CD4-positive, alpha-beta T cell treated with Interleukin-12 subunit alpha and Interleukin-12 subunit beta, for 1 hour (primary cell): ENCODE data around the gene FIBCD1.

Experiments used
- DNase-seq: peaks from one replicate; pipeline ENCODE4 v3.0.0-alpha.2; 2020

Gene FIBCD1

DNA sequence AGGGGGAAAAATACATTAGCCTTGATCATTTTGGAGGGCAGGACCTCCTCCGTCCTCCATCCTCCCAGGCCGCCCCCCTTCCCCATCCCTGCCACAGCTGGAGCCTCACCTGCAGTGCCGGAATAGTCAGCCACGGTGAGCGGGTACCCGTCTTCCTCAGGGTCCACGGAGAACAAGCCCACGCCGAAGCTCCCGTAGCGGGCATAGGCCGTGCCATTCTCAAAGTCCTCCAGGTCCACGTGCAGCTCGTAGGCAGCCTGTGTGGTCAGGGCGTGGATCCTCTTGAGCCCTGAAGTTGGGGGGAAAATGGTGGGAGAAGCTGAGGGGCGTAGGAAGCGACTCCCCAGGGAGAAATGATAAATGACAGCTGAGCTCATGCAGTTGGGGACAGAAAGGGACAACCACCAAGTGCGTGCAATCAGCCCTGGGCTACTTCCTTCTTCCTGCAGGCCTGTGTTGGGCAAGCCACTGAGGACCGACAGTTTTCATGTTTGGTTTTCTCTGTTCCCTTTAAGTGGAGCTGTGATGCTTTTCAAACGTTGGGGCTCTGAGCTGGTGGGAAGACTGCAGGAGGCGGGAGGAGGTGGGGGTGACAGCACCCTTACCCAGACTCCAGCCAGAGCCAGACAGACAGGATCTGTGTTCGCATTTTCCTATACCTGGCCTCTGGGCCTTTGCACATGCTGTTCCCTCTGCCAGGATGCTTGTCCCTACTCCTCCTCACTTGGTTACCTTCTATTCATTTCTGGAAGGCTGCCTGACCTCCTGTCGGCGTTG is 33.7 kb downstream of the FIBCD1 start:
- no peak for DNase-seq

DNA sequence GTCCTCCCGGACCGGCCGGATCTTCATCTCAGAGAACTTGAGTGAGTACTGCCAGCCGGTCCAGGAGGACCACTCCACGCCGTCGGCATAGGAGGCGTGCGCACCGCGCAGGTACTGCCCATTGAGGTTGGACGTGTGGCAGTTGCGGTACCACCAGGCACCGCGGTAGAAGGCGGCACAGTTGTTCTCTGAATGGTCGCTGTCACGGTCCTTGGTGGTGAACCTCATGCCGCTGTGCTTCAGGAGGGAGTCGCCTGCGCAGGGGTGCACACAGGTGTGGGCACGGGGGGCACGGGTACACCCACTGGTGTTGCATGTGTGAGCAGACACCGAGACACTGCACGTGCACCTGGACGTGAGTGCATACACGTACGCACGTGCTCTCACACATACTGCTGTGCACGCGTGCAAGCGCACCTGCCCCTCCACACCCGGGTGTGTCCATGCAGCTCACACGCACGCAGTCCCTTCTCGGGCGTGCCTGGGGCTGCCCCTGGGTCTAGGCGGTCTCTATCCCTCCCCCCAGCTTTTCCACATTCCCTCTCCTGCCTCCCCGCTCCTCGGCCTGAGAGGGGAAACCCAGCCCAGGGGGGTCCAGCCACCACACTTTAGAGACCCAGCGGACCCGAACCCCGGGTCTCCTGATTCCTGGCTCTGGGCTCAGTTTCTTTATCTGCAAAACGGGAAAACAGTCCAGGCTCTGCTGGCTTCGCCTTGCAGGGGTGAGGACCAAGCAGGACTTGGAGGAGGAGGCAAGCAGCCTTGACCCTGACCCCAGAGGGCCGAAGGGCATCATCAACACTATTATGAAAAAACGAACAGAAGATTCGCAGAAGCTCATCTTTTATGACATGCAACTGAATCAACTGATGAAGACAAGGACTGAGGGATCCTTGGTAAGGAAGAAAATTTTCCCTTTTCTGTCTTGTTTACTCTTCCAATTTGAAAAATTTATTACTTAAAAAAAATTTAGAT is 34.7 kb downstream of the FIBCD1 start:
- DNase-seq, result no peak

DNA sequence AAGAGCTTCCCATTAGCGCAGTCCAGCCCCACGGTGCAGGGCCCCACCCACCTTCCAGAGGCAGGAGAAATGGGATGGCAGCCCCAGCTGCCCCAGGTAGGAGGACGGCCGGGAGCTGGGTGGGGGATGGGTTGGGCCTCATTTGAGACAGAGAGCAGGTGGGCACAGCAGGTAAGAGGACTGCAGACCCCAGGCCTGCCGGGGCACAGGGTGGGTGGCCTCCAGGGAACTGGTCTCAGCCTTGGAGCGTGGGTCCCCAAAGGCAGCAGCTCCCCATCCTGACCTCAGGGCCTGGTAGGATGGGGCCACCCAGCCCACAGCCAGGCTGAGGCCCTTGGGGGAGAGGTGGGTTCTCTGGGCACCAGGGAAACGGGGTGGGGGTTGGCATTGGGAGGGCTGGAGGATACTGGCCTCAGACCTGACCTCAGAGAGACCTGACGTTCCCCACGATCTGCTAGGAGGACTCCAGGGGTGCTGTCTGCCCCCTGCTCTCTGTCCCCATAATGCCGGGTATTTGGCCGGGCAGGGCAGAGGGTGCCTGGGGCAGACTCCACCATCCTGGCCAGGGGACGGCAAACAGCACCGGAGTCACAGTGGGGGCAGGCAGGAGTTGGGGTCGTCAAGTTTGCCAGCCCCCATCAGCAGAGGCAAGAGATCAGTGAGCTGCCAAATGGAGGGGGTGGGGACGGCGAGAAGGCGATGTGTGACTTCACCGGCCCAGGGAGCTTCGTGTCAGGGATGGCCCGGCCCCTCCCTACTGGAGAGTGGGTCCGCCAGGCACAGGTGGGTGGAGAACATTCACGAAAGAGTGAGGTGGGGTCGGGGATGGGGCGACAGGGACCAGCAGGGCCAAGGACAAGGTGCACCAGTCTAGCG is 35.6 kb downstream of the FIBCD1 start:
- DNase-seq, result no peak

GRCh38 chr9:130902204-130903185 is 36.6 kb downstream of the FIBCD1 start:
- no peak for DNase-seq

DNA sequence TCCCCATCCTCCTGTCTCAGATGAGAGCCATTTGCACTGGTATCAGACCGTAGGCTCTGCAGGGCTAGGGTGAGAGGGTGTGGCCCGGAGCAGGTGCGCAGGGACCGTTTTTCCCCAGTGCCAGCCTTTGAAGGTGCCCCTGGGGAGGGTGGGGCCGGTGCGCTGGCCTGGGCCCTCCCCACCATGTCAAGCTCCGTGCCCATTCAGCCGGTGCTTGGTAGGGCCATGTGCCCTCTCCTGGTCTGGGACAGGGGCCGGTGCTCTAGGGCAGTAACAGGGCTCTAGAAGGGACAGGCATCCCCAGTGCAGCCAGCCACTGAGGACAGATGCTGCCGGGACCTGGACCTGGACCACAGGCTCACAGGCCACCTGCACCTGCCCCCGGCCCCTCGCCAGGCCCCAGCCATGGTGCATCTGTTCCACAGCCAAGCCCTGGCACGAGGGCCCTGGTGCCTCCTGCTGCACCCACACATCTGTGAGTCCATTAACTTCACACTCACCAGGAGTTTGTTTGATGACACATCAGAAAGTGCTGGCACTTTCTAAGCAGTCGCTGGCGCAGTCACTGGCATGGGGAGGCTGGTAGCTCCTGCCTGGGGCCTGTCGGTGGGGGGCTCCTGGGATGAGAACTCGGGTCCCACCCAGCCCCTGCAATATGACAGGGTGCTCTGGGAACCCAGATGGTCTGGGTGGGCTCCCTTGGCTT is 37.4 kb downstream of the FIBCD1 start:
- no peak for DNase-seq

DNA sequence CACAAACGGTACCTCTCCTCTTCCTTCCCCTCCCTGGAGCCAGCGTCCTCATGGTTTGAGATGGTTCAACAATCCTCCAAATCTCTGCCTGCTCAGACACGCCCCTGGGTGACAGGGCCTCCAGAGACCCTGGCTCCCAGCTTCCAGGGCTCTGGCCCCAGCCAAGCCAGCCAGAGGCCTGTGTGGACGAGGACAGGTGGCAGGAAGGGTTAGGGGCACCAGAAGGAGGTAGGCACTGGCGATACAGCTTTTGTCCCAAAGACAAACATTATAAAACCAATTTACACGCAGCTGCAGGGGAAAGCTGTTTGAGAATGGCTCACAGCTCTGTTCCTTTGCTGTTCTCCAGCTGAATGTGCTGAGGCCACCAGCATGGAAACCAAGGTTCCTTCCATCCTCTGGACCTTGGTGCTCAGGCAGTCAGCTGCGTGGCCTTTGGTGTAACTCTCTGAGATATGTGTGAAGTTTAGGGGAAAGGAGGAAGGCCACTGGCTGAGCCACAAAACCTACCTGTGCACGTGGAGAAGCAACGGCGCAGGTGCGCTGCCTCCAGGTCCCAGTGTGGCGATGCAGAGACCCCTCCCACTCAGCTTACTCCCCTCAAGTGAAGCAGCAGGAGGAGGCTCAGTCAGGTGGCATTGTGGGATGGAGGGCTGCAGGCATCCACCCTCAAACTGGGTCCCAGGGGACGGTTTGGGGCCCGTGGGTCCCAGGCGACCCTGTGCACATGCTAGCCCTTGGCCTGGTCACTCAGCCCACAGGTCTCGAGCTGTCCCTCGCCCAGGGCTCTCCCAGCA is 38.1 kb downstream of the FIBCD1 start:
- no peak for DNase-seq

DNA sequence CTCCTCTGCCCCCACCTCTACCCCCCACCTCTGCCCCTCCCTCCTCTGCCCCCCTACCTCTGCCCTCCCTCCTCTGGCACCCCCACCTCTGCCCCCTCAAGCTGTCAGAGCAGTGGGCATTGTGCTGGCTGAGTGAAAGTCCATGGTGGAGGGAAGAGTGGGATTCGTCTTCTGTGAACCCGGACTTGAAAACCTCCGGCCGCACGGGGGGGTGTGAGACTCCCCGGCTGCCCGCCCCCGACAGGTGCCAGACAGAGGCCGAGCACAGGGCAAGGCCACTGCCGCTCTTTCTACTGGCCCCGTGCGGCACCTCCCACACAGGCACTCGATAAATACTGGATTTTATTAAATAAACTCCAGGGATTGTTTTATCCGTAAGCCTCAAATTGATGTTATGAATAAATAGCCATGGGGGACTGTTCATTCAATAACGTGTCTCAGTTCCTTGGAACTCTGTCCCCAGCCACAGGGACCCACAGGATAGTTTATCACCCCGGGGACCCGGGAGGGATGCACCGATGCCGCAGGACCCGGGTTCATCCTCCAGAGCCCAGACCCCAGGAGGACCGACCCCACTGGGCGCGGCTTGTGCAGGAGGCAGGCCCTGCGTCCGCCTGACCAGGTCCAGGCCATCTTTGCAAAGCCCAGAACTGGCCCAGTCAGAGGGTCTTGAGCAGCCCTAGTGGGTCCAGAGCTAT is 39.8 kb downstream of the FIBCD1 start:
- DNase-seq, result no peak

DNA sequence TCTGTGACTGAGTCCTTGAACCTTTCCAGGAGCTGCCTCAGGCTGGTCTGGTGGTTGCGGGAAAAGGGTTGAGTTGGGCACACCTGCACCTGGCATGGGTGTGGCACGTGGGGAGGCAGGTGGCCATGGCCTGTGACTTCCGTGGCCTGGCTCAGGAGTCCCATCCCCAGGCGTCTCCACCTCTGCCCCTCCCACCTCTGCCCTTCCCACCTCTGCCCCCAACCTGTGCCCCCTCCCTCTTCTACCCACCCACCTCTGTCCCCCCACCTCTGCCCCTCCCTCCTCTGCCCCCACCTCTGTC is 40.5 kb downstream of the FIBCD1 start:
- DNase-seq, result no peak

DNA sequence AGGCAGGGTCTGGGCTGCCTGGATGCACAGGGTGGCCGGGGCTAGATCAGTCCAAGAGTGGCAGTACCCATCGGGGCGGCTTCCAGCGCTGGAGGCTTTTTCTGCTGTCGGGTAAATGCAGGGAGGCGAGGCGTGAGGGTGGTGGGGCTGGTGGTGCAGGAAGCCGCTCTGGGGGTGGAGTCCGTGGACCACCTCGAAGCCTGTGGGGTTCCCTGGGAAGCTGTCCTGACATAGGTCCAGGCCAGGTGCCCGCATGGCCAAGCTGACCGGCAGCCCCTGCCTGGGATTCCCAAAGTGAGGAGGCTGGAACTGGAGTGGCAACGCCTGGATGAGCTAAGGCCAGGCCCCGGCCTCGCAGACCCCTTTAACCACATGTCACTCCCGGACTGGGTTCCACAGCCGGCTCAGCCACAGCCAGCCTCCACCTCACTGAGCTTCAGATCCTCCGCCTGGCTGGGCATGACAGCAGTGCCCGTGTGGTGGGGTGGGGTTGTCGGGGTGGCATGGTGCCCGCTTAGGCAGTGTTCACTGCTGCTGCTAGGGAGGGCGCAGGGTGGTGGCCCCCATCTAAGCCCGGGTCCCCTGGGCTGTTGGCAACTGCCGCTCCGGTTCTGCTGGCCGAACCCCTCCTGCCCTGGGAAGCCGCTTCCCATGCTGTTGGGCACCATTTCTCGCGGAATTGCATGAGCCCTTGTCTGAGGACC is 41.0 kb downstream of the FIBCD1 start:
- DNase-seq, result no peak

- DNase-seq, result no peak
Measured at GRCh38 chr9:130897105-130897751, 41.8 kb downstream of the FIBCD1 start.

- no peak for DNase-seq
Measured at GRCh38 chr9:130896233-130897014, 42.6 kb downstream of the FIBCD1 start, which contains the start of gene QRFP. QRFP (minus strand) TSS chr9:130896812; CDS start chr9:130893838, 2,974 bp downstream.

GRCh38 chr9:130895481-130896232 is 43.4 kb downstream of the FIBCD1 start:
- DNase-seq, result no peak

DNA sequence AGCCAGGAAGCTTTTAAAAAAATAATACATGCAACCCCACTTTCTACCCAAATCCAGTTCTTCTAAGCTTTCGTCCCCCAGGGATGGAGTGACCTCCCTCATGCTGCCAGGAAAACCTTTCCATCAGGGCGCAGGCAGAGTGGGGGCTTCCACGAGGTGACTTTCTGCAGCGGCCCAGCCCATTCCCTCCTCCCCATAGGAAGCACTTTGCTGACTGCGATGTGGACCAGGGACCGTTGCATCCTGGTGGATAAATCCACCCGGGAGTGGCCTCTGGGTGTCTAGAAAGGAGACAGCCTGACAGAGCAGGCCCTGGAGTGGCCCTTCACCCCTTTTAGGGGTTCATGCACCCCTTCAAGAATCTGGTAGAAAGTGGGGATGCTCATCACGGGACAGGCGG is 44.0 kb downstream of the FIBCD1 start:
- DNase-seq, result no peak

GRCh38 chr9:130894546-130894945 is 44.5 kb downstream of the FIBCD1 start:
- no peak for DNase-seq

DNA sequence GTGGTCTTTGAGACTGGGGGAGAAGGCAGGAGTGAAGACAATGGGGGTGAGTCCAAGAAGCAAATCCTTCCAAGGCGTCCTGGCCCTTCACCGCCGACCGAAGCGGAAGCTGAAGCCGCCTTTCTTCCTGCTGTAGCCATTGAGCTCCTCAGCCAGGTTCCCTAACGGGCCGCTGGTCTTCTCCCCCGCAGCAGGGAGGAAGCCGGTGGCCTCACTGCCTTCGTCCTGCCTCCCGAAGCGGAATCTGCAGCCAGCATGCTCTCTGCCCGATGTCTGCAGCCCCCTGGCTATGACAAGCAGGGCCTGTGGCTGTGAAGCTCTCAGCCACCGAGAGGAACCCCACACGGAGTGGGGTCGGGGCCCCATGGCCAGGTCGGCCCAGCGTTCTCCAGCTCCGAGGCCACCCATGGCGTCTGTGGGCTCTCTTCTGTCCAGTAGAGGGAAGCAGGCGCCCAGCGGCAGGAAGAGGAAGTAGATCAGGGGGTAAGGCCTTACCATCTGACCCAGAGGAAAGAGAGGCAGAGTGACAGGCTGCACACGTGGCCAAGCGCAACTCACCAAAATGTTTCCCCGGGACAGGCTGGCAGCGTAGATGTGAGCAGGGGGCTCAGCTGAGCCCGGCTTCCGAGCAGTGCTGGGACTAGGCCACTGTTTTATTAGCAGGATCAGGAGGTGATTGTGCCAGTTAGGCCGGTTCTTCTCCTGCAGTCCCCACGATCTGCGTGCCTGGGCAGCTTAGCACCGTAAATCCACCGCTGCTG is 45.5 kb downstream of the FIBCD1 start:
- no peak for DNase-seq
